ENCODE measurements around the gene RUVBL2. TPM values are rescaled to one million over a fixed set of nuclear protein-coding genes. Genes with fewer than 3 reads are reported as not detected.
"Not testable (repeated sequence)": the region's sequence is repeated elsewhere in the genome, so short reads cannot be mapped to it uniquely, and the experiment has no call there.

RUVBL2 gene
- total RNA-seq, 1 experiment from 2014 or later, result 270 TPM

DNA sequence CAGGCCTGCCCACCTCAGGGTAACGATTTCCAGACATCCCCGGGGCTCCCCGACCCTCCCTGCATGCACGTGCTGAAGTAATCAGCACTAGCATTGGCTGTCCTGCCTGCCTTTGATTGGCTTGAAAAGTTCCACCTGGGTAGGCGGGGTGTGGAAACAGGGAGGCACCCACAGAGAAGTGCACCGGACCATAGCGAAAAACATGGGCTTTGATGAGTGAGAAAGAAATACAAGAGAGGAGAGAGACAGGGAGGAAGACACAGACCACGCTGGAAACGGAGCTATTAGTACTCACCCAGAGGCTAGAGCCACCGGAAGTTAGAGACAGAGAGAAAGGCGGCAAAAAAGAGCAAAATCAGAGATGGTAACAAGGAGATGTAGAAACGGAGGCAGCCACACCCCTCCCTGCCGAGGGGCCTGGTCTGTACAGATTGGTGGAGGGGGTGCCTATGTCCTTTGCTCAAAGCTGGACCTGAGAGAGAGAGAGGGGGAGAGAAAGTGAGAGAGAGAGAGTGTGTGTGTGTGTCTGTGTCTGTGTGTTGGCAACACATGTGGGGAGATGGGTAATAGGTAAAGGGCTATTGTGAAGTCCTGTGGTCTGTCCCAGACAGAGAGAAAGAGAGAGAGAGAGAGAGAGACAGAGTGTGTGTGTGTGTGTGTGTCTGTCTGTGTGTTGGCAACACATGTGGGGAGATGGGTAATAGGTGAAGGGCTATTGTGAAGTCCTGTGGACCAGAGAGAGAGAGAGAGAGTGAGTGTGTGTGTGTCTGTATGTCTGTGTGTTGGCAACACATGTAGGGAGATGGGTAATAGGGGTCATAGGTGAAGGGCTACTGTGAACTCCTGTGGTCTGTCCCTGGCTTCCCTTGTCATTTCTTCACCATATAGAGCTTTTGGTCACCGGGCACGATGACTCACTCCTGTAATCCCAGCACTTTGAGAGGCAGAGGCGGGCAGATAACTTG lies 27.5 kb downstream of the RUVBL2 start:
- peak overlapping the region; percentile 24 for H3K4me2 ChIP-seq (ENCODE audit: low read length)
- H3K4me1 ChIP-seq (ENCODE audit: control insufficient read depth in 1 of 2, insufficient read depth in 2 of 2, low read length in 2 of 2), result peaks cover 31 to 55% of the 10 kb centered on the region in 2 experiments
- no peaks in the 10 kb centered on the region for H3K9me3 ChIP-seq (ENCODE audit: control insufficient read depth in 1 of 2, insufficient read depth in 1 of 2, low read depth in 1 of 2, low read length in 2 of 2)
- H3K9ac ChIP-seq (ENCODE audit: low read length), result no peak overlapping the region
- ChIA-PET RAD21 (ENCODE audit: low non-redundant PET in 1 of 2, low total read pairs in 2 of 2, uncharacterized antibody in 2 of 2, unreplicated experiment in 2 of 2) (no interaction called here), CTCF (interaction anchor here (0.7 to 4.3 kb wide), 5 partner anchors 21 to 204 kb away, joined by 3 to 44 read pairs (median 4); partner anchors contain the start of genes GYS1 and RUVBL2), POLR2A (interaction anchor here (1.4 kb wide), 1 partner anchor 28 kb away, joined by 3 read pairs; the partner anchor contains the start of gene RUVBL2)
- no peaks in the 10 kb centered on the region for H3K36me3 ChIP-seq (ENCODE audit: control insufficient read depth in 1 of 2, insufficient read depth in 2 of 2, low read length in 2 of 2)
- H3K79me2 ChIP-seq (ENCODE audit: insufficient read depth, low read length), result no peaks in the 10 kb centered on the region
- H3K9me2 ChIP-seq (ENCODE audit: insufficient read depth), result no peaks in the 10 kb centered on the region
- ATAC-seq (no peak), DNase-seq (ENCODE audit: low read depth, low spot score) (no peak)
- intact Hi-C loops (cut with micrococcal nuclease), result no loop called here
- H2AFZ ChIP-seq (ENCODE audit: low read depth, low read length, poor library complexity, severe bottlenecking), result no peak overlapping the region
- no peak overlapping the region for H3K4me3 ChIP-seq (replicated peaks in 1 of 2; ENCODE audit: low read depth in 1 of 2, low read length in 2 of 2)
- no peaks in the 10 kb centered on the region for H3K27me3 ChIP-seq (ENCODE audit: insufficient read depth, low read length)
- H4K20me1 ChIP-seq (ENCODE audit: insufficient read depth), result no peaks in the 10 kb centered on the region
- BruUV-seq (replicated peaks), result no TSS peak
- 0 out of 2 replicates have a peak overlapping the region, but pooled peaks have one; percentile 9 for H3K27ac ChIP-seq (ENCODE audit: low read depth, low read length)
- TF ChIP-seq FOSL1 (IDR thresholded peaks at IDR 0.05; ENCODE audit: low read depth) (peak; percentile 22; the same call in 1 of the 2 replicates), YY1 (IDR thresholded peaks at IDR 0.05; ENCODE audit: extremely low read depth, insufficient replicate concordance, low read depth, low read length) (no peak)
- TF ChIP-seq, protein P1, sequence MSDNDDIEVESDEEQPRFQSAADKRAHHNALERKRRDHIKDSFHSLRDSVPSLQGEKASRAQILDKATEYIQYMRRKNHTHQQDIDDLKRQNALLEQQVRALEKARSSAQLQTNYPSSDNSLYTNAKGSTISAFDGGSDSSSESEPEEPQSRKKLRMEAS (IDR thresholded peaks at IDR 0.05), result 0 out of 2 replicates have a peak, but pooled peaks have one; percentile 18

DNA sequence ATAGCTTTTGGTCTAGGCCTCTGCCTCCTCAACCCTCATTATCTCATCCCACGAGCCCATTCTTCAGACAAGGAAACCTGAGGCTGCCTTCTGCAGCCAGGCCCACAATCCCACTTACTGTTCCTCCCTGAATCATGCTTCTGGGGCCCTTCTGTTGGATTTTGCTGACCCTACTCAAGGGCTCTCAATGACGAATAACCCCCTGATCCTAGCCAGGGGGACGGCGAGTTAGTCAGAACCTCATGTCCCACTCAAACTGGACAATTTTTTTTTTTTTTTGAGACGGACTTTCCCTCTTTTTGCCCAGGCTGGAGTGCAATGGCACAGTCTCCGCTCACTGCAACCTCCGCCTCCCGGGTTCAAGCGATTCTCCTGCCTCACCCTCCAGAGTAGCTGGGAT lies 28.4 kb downstream of the RUVBL2 start:
- ChIA-PET RAD21 (ENCODE audit: low non-redundant PET in 1 of 2, low total read pairs in 2 of 2, uncharacterized antibody in 2 of 2, unreplicated experiment in 2 of 2) (no interaction called here), POLR2A (interaction anchor here (1.4 kb wide), 1 partner anchor 28 kb away, joined by 3 read pairs; the partner anchor contains the start of gene RUVBL2), CTCF (interaction anchor here (1.3 kb wide), 1 partner anchor 29 kb away, joined by 4 read pairs; the partner anchor contains the start of genes GYS1 and RUVBL2)
- TF ChIP-seq CBX3 (IDR thresholded peaks at IDR 0.05; ENCODE audit: low read depth), result no peak
- TF ChIP-seq, protein P2, sequence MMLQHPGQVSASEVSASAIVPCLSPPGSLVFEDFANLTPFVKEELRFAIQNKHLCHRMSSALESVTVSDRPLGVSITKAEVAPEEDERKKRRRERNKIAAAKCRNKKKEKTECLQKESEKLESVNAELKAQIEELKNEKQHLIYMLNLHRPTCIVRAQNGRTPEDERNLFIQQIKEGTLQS (IDR thresholded peaks at IDR 0.05), result no peak
- no peak for TF ChIP-seq EZH2 (IDR thresholded peaks at IDR 0.05)
- no peak for TF ChIP-seq SRF (IDR thresholded peaks at IDR 0.05; ENCODE audit: low read depth)
- no peak for TF ChIP-seq YY1 (IDR thresholded peaks at IDR 0.05; ENCODE audit: extremely low read depth, insufficient replicate concordance, low read depth, low read length)
- TF ChIP-seq, protein P3, sequence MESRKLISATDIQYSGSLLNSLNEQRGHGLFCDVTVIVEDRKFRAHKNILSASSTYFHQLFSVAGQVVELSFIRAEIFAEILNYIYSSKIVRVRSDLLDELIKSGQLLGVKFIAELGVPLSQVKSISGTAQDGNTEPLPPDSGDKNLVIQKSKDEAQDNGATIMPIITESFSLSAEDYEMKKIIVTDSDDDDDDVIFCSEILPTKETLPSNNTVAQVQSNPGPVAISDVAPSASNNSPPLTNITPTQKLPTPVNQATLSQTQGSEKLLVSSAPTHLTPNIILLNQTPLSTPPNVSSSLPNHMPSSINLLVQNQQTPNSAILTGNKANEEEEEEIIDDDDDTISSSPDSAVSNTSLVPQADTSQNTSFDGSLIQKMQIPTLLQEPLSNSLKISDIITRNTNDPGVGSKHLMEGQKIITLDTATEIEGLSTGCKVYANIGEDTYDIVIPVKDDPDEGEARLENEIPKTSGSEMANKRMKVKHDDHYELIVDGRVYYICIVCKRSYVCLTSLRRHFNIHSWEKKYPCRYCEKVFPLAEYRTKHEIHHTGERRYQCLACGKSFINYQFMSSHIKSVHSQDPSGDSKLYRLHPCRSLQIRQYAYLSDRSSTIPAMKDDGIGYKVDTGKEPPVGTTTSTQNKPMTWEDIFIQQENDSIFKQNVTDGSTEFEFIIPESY (IDR thresholded peaks at IDR 0.05; ENCODE audit: extremely low read depth, insufficient replicate concordance, low read length), result no peak
- TF ChIP-seq JUND (IDR thresholded peaks at IDR 0.05), result no peak
- Histone ChIP-seq H3K4me1 (ENCODE audit: control insufficient read depth in 1 of 2, insufficient read depth in 2 of 2, low read length in 2 of 2) (peaks cover 30 to 52% of the 10 kb centered on the region in 2 experiments), H2AFZ (ENCODE audit: low read depth, low read length, poor library complexity, severe bottlenecking) (no peak overlapping the region), H3K9me2 (ENCODE audit: insufficient read depth) (no peaks in the 10 kb centered on the region), H3K9ac (ENCODE audit: low read length) (no peak overlapping the region), H3K79me2 (ENCODE audit: insufficient read depth, low read length) (no peaks in the 10 kb centered on the region), H3K27ac (ENCODE audit: low read depth, low read length) (no peak overlapping the region), H4K20me1 (ENCODE audit: insufficient read depth) (no peaks in the 10 kb centered on the region), H3K9me3 (ENCODE audit: control insufficient read depth in 1 of 2, insufficient read depth in 1 of 2, low read depth in 1 of 2, low read length in 2 of 2) (no peaks in the 10 kb centered on the region), H3K4me3 (replicated peaks in 1 of 2; ENCODE audit: low read depth in 1 of 2, low read length in 2 of 2) (no peak overlapping the region), H3K27me3 (ENCODE audit: insufficient read depth, low read length) (no peaks in the 10 kb centered on the region), H3K36me3 (ENCODE audit: control insufficient read depth in 1 of 2, insufficient read depth in 2 of 2, low read length in 2 of 2) (no peaks in the 10 kb centered on the region), H3K4me2 (ENCODE audit: low read length) (peak overlapping the region; percentile 24)
- no peak for ATAC-seq
- no peak for DNase-seq (ENCODE audit: low read depth, low spot score)
- intact Hi-C loops (cut with micrococcal nuclease), result no loop called here
- no TSS peak for BruUV-seq (replicated peaks)

DNA sequence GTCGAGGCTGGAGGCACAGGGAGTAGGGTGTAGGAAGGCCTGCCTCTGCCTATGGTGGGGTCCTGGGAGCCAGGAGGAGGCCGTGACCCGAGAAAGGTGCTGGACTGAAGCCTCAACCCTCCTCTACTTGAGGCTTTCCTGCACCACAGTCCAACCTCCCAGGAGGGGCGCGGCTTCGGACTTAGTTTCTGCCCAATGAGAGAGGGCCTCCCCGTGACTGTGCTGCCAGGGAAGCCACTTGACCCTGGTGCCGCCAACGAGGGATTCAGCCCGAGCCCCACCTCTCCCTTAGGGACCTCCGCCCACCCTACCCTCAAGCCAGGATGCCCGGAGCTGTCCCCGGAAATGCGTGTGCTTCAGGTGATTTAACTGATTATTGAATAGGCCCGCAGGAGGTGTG lies 30.5 kb downstream of the RUVBL2 start, which contains the start of gene CGB3:
Gene CGB3, minus strand, starts transcription at position 101 of the 400 bp plus-strand sequence. CDS start 362 bp downstream, outside the sequence.
- BruUV-seq (replicated peaks); H4K20me1 ChIP-seq (ENCODE audit: insufficient read depth); POLR2A ChIA-PET; H3K4me2 ChIP-seq (ENCODE audit: low read length); H3K4me3 ChIP-seq (replicated peaks in 1 of 2; ENCODE audit: low read depth in 1 of 2, low read length in 2 of 2); H3K27me3 ChIP-seq (ENCODE audit: insufficient read depth, low read length); H3K79me2 ChIP-seq (ENCODE audit: insufficient read depth, low read length); H3K9me2 ChIP-seq (ENCODE audit: insufficient read depth); RAD21 ChIA-PET (ENCODE audit: low non-redundant PET in 1 of 2, low total read pairs in 2 of 2, uncharacterized antibody in 2 of 2, unreplicated experiment in 2 of 2); intact Hi-C loops (cut with micrococcal nuclease); H2AFZ ChIP-seq (ENCODE audit: low read depth, low read length, poor library complexity, severe bottlenecking); H3K36me3 ChIP-seq (ENCODE audit: control insufficient read depth in 1 of 2, insufficient read depth in 2 of 2, low read length in 2 of 2); H3K27ac ChIP-seq (ENCODE audit: low read depth, low read length); H3K9me3 ChIP-seq (ENCODE audit: control insufficient read depth in 1 of 2, insufficient read depth in 1 of 2, low read depth in 1 of 2, low read length in 2 of 2); DNase-seq (ENCODE audit: low read depth, low spot score); CTCF ChIA-PET; H3K9ac ChIP-seq (ENCODE audit: low read length); ATAC-seq: not testable (repeated sequence)
- peaks cover 26 to 32% of the 10 kb centered on the region in 2 experiments for H3K4me1 ChIP-seq (ENCODE audit: control insufficient read depth in 1 of 2, insufficient read depth in 2 of 2, low read length in 2 of 2)
